ENCODE data around the gene SLC23A1. TPM values are rescaled to one million over a fixed set of nuclear protein-coding genes. Genes with fewer than 3 reads are reported as not detected.
"Not testable (repeated sequence)": the region's sequence is repeated elsewhere in the genome, so short reads cannot be mapped to it uniquely, and the experiment has no call there.

Gene SLC23A1
- total and polyA plus RNA-seq, 7 donors = 0.03 TPM; not detected in 6

DNA sequence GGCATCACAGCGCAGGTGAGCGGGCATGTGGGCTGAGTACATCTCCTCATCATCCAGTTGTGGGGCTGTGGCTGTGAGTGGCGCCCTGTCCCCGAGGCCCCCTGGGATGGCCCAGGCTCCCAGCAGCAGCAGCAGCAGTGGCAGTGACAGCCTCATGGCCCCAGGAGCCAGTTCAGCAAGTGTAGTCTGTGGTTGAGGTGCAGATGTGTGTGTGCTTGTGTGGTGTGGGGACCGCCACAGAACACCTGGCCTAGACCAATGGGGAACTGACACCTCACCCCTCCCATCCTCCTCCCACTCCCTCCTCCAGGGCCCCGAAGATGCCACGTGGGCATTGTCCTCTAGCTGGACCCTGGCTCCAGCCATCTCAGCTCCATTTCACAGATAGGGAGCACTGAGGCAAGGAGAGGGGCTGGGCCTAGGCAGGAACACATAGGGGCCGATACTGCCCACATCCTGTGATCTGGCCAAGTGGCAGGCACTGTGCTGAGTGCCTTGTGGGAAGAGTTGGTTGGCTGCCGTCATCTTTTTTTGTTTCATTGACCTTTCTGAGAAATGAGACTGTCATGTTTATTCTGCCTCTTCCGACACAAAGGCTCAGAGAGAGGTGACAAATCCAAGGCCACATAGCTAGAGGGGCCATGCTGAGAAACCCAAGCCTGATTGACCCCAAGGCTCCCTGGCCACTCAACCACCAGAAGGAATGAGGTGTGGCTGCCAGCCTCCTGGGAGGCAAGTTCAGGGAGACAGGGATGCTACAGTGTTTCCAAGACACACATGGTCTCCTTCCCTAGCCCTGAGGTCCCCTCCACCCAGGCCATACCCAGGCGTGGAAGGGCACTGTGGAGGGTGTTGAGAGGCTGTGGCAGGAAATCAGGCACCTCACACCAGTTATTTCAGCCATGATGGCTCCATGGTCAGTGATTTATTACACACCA, 6.9 kb upstream of the SLC23A1 start, which contains the start of gene MZB1:
Gene MZB1 (minus strand): TSS at position 213 of the 938 bp plus-strand sequence. CDS start 57 bp downstream, at position 156.
- TF ChIP-seq, protein P1, sequence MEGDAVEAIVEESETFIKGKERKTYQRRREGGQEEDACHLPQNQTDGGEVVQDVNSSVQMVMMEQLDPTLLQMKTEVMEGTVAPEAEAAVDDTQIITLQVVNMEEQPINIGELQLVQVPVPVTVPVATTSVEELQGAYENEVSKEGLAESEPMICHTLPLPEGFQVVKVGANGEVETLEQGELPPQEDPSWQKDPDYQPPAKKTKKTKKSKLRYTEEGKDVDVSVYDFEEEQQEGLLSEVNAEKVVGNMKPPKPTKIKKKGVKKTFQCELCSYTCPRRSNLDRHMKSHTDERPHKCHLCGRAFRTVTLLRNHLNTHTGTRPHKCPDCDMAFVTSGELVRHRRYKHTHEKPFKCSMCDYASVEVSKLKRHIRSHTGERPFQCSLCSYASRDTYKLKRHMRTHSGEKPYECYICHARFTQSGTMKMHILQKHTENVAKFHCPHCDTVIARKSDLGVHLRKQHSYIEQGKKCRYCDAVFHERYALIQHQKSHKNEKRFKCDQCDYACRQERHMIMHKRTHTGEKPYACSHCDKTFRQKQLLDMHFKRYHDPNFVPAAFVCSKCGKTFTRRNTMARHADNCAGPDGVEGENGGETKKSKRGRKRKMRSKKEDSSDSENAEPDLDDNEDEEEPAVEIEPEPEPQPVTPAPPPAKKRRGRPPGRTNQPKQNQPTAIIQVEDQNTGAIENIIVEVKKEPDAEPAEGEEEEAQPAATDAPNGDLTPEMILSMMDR (IDR thresholded peaks at IDR 0.05) = no peak
- Histone ChIP-seq H3K27ac (peak within 1 kb of the TSS; percentile 100), H3K27me3 (ENCODE audit: insufficient read depth in 3 of 3, low read length in 2 of 3) (no peaks in the 10 kb centered on the region), H3K4me3 (peak within 1 kb of the TSS; percentile 93), H3K4me1 (peaks cover 41% of the 10 kb centered on the region), H3K9me3 (no peaks in the 10 kb centered on the region), H3K36me3 (ENCODE audit: insufficient read depth in 1 of 2, low read depth in 1 of 2) (peaks cover 0 to 10% of the 10 kb centered on the region in 2 donors)
- WGBS, 3 donors = 46 to 65% (median 49%) methylated on average over 8 to 11 of the region's 11 CpGs
- DNase-seq (peak in 1 of 2 donors; percentile 45), ATAC-seq (no peak)
- intact Hi-C loops (cut with DNase I) = loop anchor here (5.0 kb wide), 1 partner anchor 48 kb away; the partner anchor contains the start of gene PAIP2 (in 2 of the 2)

DNA sequence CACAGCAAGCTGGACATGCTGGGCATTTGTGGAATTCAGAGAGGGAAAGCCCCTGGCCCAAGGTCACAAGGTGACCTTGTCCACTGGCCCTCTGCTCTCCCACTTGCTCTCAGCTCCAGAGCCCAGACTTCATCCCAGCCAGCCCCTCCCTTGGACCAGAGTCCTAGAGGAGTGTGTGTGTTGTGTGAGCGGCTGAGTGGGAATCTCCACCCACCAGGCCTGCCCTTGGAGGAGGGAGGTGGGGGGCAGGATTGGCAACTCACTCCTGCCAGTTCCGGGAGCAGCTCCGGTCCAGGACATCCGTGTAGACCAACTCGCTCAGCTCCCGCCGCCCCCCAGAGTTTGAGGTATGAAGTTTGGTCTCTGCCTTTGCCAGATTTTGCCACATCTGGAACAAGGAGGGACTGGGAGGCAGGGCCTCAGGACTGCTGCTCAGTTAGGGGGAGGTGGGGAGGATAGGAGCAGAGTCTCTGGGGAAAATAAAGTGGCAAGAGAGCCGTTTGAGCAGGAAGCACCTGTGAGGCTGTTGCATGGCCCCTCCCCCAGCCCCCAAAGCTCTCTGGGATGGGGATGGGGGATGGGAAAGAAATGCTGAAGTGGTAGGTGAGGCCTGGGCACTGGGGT, 5.2 kb upstream of the SLC23A1 start:
- no peak for ATAC-seq
- WGBS, 3 donors = 14 to 24% (median 19%) methylated on average over 8 of the region's 8 CpGs
- TF ChIP-seq, protein P1 (IDR thresholded peaks at IDR 0.05) = no peak
- Histone ChIP-seq H3K27ac (no peak overlapping the region), H3K27me3 (ENCODE audit: insufficient read depth in 3 of 3, low read length in 2 of 3) (no peaks in the 10 kb centered on the region), H3K4me1 (peaks cover 41% of the 10 kb centered on the region), H3K9me3 (no peaks in the 10 kb centered on the region), H3K36me3 (ENCODE audit: insufficient read depth in 1 of 2, low read depth in 1 of 2) (peaks cover 0 to 10% of the 10 kb centered on the region in 2 donors), H3K4me3 (no peak overlapping the region)
- intact Hi-C loops (cut with DNase I) = loop anchor here in 1 of 2 donors (5.0 kb wide), 1 partner anchor 46 kb away; the partner anchor contains the start of gene PAIP2
- no peak for DNase-seq

DNA sequence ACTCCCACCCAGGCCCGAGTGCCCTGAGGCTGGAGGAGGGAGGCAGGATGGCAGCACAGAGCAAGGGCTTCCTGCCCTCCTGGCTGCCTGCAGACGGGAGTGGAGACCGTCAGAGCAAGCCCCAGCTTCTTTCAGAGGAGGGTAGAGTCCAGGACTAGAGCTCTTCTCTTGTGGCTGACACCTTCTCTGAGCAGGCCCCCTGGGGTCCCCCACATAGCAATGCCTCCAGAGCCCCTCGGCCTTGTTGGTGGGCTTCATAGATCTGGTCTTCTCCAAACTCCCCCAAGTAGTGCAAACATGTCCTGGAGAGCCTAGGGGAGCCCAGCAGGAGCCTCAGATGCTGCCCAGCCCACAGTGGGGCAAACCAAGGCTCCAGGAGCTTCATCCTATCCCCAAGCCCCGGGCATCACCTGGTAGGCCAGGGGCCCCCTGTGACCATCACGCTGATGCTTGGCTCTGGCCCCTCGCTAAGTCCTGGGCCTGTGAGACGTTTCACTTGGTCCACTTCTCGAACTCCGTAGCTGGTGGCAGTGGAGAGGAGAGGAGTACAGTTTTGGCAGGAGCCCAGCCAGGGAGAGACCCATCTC, 4.6 kb upstream of the SLC23A1 start:
- Histone ChIP-seq H3K27ac (no peak overlapping the region), H3K27me3 (ENCODE audit: insufficient read depth in 3 of 3, low read length in 2 of 3) (no peaks in the 10 kb centered on the region), H3K4me1 (peaks cover 41% of the 10 kb centered on the region), H3K4me3 (no peak overlapping the region), H3K36me3 (ENCODE audit: insufficient read depth in 1 of 2, low read depth in 1 of 2) (peaks cover 0 to 5% of the 10 kb centered on the region in 2 donors), H3K9me3 (no peaks in the 10 kb centered on the region)
- TF ChIP-seq, protein P1 (IDR thresholded peaks at IDR 0.05) = no peak
- WGBS, 3 donors = 59 to 64% (median 64%) methylated on average over 10 of the region's 10 CpGs
- no peak for ATAC-seq
- intact Hi-C loops (cut with DNase I) = loop anchor here in 1 of 2 donors (5.0 kb wide), 1 partner anchor 45 kb away; the partner anchor contains the start of gene PAIP2
- no peak for DNase-seq

DNA sequence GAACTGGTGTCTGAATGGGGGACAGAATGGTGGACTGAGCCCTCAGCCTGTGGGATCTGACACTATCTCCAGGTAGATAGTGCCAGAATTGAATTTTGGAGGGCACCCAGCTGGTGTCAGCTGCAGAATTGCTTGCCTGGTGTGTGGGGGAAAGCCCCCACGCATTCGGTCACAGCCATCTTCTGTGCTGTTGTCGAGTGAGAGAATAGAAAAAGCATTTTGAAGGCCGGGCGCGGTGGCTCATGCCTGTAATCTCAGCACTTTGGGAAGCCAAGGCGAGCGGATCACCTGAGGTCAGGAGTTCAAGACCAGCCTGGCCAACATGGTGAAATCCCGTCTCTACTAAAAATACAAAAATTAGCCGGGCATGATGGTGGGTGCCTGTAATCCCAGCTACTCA, 3.9 kb upstream of the SLC23A1 start:
- intact Hi-C loops (cut with DNase I) = loop anchor here in 1 of 2 donors (5.0 kb wide), 1 partner anchor 45 kb away; the partner anchor contains the start of gene PAIP2
- not testable (repeated sequence) for H3K36me3 ChIP-seq (ENCODE audit: insufficient read depth in 1 of 2, low read depth in 1 of 2); H3K27ac ChIP-seq; H3K27me3 ChIP-seq (ENCODE audit: insufficient read depth in 3 of 3, low read length in 2 of 3); H3K4me3 ChIP-seq; DNase-seq; ATAC-seq; H3K9me3 ChIP-seq
- WGBS, 3 donors = 42 to 62% (median 49%) methylated on average over 10 of the region's 10 CpGs
- H3K4me1 ChIP-seq = peaks cover 38% of the 10 kb centered on the region

All from psoas muscle (tissue), 8 donors.